PFSK-1 (cell line): ENCODE results near the gene BNIP1.

Experiments used
- POLR2AphosphoS5 ChIP-seq: IDR thresholded peaks from 2 replicates; pipeline ENCODE4 v1.6.1; 2012; ENCODE audit warnings: low read depth, mild to moderate bottlenecking, control low read depth, low read length, moderate library complexity
- SIN3A ChIP-seq: IDR thresholded peaks from 2 replicates; pipeline ENCODE4 v1.6.1; 2012; ENCODE audit warnings: mild to moderate bottlenecking, low read length, moderate library complexity, borderline replicate concordance; ENCODE audit not compliant: insufficient read depth
- TAF1 ChIP-seq: IDR thresholded peaks from 2 replicates; pipeline ENCODE4 v1.6.1; 2012; ENCODE audit warnings: low read length, control low read depth, borderline replicate concordance; ENCODE audit not compliant: insufficient read depth
- TF ChIP-seq, protein P1 (sequence below), 2 experiments: IDR thresholded peaks; 2 replicates each; pipeline versions ENCODE4 v1.6.1 to v1.8.0; 2011 to 2012; ENCODE audit warnings: low read depth in 2 of 2, low read length in 2 of 2, control low read depth in 1 of 2, inconsistent platforms in 1 of 2, mild to moderate bottlenecking in 1 of 2, moderate library complexity in 1 of 2; ENCODE audit not compliant: insufficient read depth in 1 of 2

GRCh38 chr5:173119719-173120118 lies 24.6 kb upstream of the BNIP1 start:
- TF ChIP-seq, protein P1, sequence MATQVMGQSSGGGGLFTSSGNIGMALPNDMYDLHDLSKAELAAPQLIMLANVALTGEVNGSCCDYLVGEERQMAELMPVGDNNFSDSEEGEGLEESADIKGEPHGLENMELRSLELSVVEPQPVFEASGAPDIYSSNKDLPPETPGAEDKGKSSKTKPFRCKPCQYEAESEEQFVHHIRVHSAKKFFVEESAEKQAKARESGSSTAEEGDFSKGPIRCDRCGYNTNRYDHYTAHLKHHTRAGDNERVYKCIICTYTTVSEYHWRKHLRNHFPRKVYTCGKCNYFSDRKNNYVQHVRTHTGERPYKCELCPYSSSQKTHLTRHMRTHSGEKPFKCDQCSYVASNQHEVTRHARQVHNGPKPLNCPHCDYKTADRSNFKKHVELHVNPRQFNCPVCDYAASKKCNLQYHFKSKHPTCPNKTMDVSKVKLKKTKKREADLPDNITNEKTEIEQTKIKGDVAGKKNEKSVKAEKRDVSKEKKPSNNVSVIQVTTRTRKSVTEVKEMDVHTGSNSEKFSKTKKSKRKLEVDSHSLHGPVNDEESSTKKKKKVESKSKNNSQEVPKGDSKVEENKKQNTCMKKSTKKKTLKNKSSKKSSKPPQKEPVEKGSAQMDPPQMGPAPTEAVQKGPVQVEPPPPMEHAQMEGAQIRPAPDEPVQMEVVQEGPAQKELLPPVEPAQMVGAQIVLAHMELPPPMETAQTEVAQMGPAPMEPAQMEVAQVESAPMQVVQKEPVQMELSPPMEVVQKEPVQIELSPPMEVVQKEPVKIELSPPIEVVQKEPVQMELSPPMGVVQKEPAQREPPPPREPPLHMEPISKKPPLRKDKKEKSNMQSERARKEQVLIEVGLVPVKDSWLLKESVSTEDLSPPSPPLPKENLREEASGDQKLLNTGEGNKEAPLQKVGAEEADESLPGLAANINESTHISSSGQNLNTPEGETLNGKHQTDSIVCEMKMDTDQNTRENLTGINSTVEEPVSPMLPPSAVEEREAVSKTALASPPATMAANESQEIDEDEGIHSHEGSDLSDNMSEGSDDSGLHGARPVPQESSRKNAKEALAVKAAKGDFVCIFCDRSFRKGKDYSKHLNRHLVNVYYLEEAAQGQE (IDR thresholded peaks at IDR 0.05; ENCODE audit: insufficient read depth in 1 of 2, low read depth in 2 of 2, low read length in 2 of 2): no peak
- TF ChIP-seq POLR2AphosphoS5 (no peak), TAF1 (no peak), SIN3A (no peak)
